ENCODE data around the gene SLC39A3. TPM values are rescaled to one million over a fixed set of nuclear protein-coding genes. Genes with fewer than 3 reads are reported as not detected.

SLC39A3 gene
- total and polyA plus RNA-seq, 2 of the 8 experiments (the other 6 are each of a cell fraction or from before 2014, with no cell fraction given), result 33.0 to 52.9 TPM

GRCh38 chr19:2775556-2776430 lies 36.0 kb upstream of the SLC39A3 start (continued):
- TF ChIP-seq, protein P1, sequence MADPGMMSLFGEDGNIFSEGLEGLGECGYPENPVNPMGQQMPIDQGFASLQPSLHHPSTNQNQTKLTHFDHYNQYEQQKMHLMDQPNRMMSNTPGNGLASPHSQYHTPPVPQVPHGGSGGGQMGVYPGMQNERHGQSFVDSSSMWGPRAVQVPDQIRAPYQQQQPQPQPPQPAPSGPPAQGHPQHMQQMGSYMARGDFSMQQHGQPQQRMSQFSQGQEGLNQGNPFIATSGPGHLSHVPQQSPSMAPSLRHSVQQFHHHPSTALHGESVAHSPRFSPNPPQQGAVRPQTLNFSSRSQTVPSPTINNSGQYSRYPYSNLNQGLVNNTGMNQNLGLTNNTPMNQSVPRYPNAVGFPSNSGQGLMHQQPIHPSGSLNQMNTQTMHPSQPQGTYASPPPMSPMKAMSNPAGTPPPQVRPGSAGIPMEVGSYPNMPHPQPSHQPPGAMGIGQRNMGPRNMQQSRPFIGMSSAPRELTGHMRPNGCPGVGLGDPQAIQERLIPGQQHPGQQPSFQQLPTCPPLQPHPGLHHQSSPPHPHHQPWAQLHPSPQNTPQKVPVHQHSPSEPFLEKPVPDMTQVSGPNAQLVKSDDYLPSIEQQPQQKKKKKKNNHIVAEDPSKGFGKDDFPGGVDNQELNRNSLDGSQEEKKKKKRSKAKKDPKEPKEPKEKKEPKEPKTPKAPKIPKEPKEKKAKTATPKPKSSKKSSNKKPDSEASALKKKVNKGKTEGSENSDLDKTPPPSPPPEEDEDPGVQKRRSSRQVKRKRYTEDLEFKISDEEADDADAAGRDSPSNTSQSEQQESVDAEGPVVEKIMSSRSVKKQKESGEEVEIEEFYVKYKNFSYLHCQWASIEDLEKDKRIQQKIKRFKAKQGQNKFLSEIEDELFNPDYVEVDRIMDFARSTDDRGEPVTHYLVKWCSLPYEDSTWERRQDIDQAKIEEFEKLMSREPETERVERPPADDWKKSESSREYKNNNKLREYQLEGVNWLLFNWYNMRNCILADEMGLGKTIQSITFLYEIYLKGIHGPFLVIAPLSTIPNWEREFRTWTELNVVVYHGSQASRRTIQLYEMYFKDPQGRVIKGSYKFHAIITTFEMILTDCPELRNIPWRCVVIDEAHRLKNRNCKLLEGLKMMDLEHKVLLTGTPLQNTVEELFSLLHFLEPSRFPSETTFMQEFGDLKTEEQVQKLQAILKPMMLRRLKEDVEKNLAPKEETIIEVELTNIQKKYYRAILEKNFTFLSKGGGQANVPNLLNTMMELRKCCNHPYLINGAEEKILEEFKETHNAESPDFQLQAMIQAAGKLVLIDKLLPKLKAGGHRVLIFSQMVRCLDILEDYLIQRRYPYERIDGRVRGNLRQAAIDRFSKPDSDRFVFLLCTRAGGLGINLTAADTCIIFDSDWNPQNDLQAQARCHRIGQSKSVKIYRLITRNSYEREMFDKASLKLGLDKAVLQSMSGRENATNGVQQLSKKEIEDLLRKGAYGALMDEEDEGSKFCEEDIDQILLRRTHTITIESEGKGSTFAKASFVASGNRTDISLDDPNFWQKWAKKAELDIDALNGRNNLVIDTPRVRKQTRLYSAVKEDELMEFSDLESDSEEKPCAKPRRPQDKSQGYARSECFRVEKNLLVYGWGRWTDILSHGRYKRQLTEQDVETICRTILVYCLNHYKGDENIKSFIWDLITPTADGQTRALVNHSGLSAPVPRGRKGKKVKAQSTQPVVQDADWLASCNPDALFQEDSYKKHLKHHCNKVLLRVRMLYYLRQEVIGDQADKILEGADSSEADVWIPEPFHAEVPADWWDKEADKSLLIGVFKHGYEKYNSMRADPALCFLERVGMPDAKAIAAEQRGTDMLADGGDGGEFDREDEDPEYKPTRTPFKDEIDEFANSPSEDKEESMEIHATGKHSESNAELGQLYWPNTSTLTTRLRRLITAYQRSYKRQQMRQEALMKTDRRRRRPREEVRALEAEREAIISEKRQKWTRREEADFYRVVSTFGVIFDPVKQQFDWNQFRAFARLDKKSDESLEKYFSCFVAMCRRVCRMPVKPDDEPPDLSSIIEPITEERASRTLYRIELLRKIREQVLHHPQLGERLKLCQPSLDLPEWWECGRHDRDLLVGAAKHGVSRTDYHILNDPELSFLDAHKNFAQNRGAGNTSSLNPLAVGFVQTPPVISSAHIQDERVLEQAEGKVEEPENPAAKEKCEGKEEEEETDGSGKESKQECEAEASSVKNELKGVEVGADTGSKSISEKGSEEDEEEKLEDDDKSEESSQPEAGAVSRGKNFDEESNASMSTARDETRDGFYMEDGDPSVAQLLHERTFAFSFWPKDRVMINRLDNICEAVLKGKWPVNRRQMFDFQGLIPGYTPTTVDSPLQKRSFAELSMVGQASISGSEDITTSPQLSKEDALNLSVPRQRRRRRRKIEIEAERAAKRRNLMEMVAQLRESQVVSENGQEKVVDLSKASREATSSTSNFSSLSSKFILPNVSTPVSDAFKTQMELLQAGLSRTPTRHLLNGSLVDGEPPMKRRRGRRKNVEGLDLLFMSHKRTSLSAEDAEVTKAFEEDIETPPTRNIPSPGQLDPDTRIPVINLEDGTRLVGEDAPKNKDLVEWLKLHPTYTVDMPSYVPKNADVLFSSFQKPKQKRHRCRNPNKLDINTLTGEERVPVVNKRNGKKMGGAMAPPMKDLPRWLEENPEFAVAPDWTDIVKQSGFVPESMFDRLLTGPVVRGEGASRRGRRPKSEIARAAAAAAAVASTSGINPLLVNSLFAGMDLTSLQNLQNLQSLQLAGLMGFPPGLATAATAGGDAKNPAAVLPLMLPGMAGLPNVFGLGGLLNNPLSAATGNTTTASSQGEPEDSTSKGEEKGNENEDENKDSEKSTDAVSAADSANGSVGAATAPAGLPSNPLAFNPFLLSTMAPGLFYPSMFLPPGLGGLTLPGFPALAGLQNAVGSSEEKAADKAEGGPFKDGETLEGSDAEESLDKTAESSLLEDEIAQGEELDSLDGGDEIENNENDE (IDR thresholded peaks at IDR 0.05; ENCODE audit: insufficient replicate concordance, low read length), result no peak
- TF ChIP-seq BCL11A (IDR thresholded peaks at IDR 0.05; ENCODE audit: low read depth in 2 of 2, low read length in 2 of 2) (no peak), CTCF (IDR thresholded peaks at IDR 0.05; ENCODE audit: control extremely low read depth in 1 of 3, insufficient read depth in 1 of 3, low read depth in 1 of 3, low read length in 3 of 3) (no peak), FOSL1 (IDR thresholded peaks at IDR 0.05; ENCODE audit: insufficient read depth, low read depth, low read length) (no peak), TEAD4 (IDR thresholded peaks at IDR 0.05; ENCODE audit: low read depth, low read length) (no peak)
- TF ChIP-seq, protein P2, sequence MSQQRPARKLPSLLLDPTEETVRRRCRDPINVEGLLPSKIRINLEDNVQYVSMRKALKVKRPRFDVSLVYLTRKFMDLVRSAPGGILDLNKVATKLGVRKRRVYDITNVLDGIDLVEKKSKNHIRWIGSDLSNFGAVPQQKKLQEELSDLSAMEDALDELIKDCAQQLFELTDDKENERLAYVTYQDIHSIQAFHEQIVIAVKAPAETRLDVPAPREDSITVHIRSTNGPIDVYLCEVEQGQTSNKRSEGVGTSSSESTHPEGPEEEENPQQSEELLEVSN (IDR thresholded peaks at IDR 0.05), result no peak

All from H1 (cell line).